T-cell (primary cell): ENCODE data around the gene LRRTM4. TPM values are rescaled to one million over a fixed set of nuclear protein-coding genes. Genes with fewer than 3 reads are reported as not detected.

Experiments
- ATAC-seq, 4 experiments: fragments of 200-7000 bp in 3 of 4; fragments of 150-1000 bp in 1 of 4; cut with Tn5 transposase; replicated peaks in 1 of 4; 1 replicate in 3 of 4; 2 replicates in 1 of 4; pipeline ENCODE4 v1.10.0; 2021; ENCODE audit warnings: moderate library complexity in 3 of 4, mild to moderate bottlenecking in 2 of 4, moderate number of reproducible peaks in 1 of 4
- CTCF ChIA-PET, 2 donors: fragments of 300-600 bp; sonication (Branson Sonifier 250); formaldehyde crosslinking; loops; one replicate each; lab custom pipeline; 2022; ENCODE audit warnings: antibody characterized with exemption in 2 of 2; lab: Charles Lee
- POLR2A ChIA-PET, 2 donors: fragments of 300-600 bp; sonication (Branson Sonifier 250); formaldehyde crosslinking; loops; one replicate each; lab custom pipeline; 2022; ENCODE audit warnings: antibody characterized with exemption in 2 of 2; lab: Charles Lee
- DNase-seq, 35 experiments: peaks; one replicate each; pipeline versions ENCODE4 v3.0.0 to v3.0.0-alpha.2; 2013 to 2023
- H3K27ac ChIP-seq: one replicate; pipeline ENCODE4 v1.5.1; 2013; ENCODE audit warnings: low read length
- H3K27me3 ChIP-seq, 2 experiments: replicated peaks in 1 of 2; 1 replicate in 1 of 2; 2 replicates in 1 of 2; pipeline versions ENCODE4 v1.6.1 to v1.7.0; 2013; ENCODE audit warnings: low read length in 1 of 2, mixed read lengths in 1 of 2; ENCODE audit not compliant: control insufficient read depth in 2 of 2, insufficient read depth in 2 of 2; ENCODE audit errors: extremely low read depth in 1 of 2
- H3K36me3 ChIP-seq, 2 donors: 1 replicate in 1 of 2; 2 replicates in 1 of 2; pipeline versions ENCODE4 v1.6.1 to v1.7.0; 2013; ENCODE audit warnings: low read length in 1 of 2; ENCODE audit not compliant: control insufficient read depth in 2 of 2, insufficient read depth in 1 of 2; ENCODE audit errors: extremely low read depth in 1 of 2
- H3K4me1 ChIP-seq, 2 experiments: 1 replicate in 1 of 2; 2 replicates in 1 of 2; pipeline versions ENCODE4 v1.6.1 to v1.7.0; 2013; ENCODE audit warnings: low read length in 2 of 2, mixed read lengths in 1 of 2; ENCODE audit not compliant: insufficient read depth in 2 of 2, control insufficient read depth in 1 of 2; ENCODE audit errors: extremely low read depth in 1 of 2
- H3K4me3 ChIP-seq, 2 donors: 1 replicate in 1 of 2; 2 replicates in 1 of 2; pipeline versions ENCODE4 v1.5.1 to v1.7.0; 2013; ENCODE audit warnings: mild to moderate bottlenecking in 2 of 2, low read length in 1 of 2, moderate library complexity in 1 of 2; ENCODE audit not compliant: control insufficient read depth in 1 of 2; ENCODE audit errors: extremely low read depth in 1 of 2
- H3K9me3 ChIP-seq: 2 replicates; pipeline ENCODE4 v1.7.0; 2013
- H3K27ac Mint-ChIP-seq, 2 donors: one replicate each; pipeline ENCODE4 v1.8.0; 2020 to 2021; ENCODE audit warnings: mild to moderate bottlenecking in 2 of 2, mixed read lengths in 2 of 2
- H3K27me3 Mint-ChIP-seq, 2 donors: one replicate each; pipeline ENCODE4 v1.8.0; 2021 to 2022; ENCODE audit warnings: mixed read lengths in 2 of 2
- H3K36me3 Mint-ChIP-seq: one replicate; pipeline ENCODE4 v1.8.0; 2021; ENCODE audit warnings: mixed read lengths
- H3K4me1 Mint-ChIP-seq, 3 donors: one replicate each; pipeline ENCODE4 v1.8.0; 2020 to 2022; ENCODE audit warnings: mixed read lengths in 3 of 3, mild to moderate bottlenecking in 1 of 3
- H3K4me3 Mint-ChIP-seq, 3 donors: one replicate each; pipeline ENCODE4 v1.8.0; 2020 to 2022; ENCODE audit warnings: mild to moderate bottlenecking in 3 of 3, mixed read lengths in 3 of 3, moderate library complexity in 3 of 3
- H3K9me3 Mint-ChIP-seq, 3 donors: one replicate each; pipeline ENCODE4 v1.8.0; 2020 to 2022; ENCODE audit warnings: mixed read lengths in 3 of 3
- WGBS: methylation state at CpG from one replicate; pipeline ENCODE4 v1.1.5; 2013; ENCODE audit warnings: missing lambda C conversion rate; ENCODE audit not compliant: insufficient coverage; 5-methylcytosine and 5-hydroxymethylcytosine counted together
- total RNA-seq, 35 experiments: library from RNA in 6 of 35; stranded (reverse) in 6 of 35; fragments of 120-200 nt in 1 of 35; gene quantifications; one replicate each; pipeline versions ENCODE4 v1.2.1 to v1.2.4 and lab custom pipeline; 2013 to 2026

LRRTM4 gene
- total RNA-seq, 5 donors from 2014 or later (not counting 1 experiment from before 2014, with no cell fraction given) = not detected

DNA sequence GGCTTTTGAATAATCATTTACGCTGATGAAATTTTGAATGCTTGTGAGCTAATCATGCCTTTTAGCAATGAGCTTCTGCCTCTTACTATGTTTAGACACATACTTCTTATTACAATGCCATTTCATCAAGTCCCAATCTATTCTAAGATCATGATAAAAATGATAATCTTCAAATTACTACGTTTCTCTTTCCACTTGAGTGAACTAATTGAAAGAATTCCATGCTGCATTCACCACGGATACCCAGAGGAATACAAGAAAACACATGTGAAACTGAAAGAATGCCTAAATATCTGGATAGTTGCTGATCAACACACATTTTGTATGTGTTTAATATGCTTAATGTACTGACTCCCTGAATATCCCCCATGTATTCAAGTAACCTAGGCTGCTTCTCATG is 62.3 kb downstream of the LRRTM4 start:
- CTCF ChIA-PET = no interaction called here
- H3K36me3 ChIP-seq = no peaks in the 10 kb centered on the region
- no peaks in the 10 kb centered on the region for H3K4me1 ChIP-seq
- no peaks in the 10 kb centered on the region for H3K27me3 ChIP-seq
- Mint-ChIP-seq H3K4me1 (no peaks in the 10 kb centered on the region), H3K27ac (no peak overlapping the region), H3K4me3 (no peak overlapping the region), H3K36me3 (no peaks in the 10 kb centered on the region), H3K9me3 (peaks cover 20 to 23% (median 21%) of the 10 kb centered on the region in 3 donors), H3K27me3 (no peaks in the 10 kb centered on the region)
- no peaks in the 10 kb centered on the region for H3K9me3 ChIP-seq
- ATAC-seq (no peak), DNase-seq (no peak)
- H3K27ac ChIP-seq = no peak overlapping the region
- WGBS = no CpG with 5 or more reads among the region's 3 CpGs
- POLR2A ChIA-PET = no interaction called here
- H3K4me3 ChIP-seq = no peak overlapping the region

GRCh38 chr2:77458216-77458615 is 64.0 kb downstream of the LRRTM4 start:
- no peak overlapping the region for H3K27ac ChIP-seq
- Mint-ChIP-seq H3K4me1 (no peaks in the 10 kb centered on the region), H3K9me3 (peaks cover 16 to 23% (median 20%) of the 10 kb centered on the region in 3 donors), H3K27ac (no peak overlapping the region), H3K4me3 (no peak overlapping the region), H3K36me3 (no peaks in the 10 kb centered on the region), H3K27me3 (no peaks in the 10 kb centered on the region)
- H3K4me3 ChIP-seq = no peak overlapping the region
- no peaks in the 10 kb centered on the region for H3K27me3 ChIP-seq
- ChIA-PET POLR2A (no interaction called here), CTCF (no interaction called here)
- no peaks in the 10 kb centered on the region for H3K9me3 ChIP-seq
- ATAC-seq (no peak), DNase-seq (no peak)
- H3K36me3 ChIP-seq = no peaks in the 10 kb centered on the region
- 42% methylated on average over 2 of the region's 3 CpGs for WGBS
- no peaks in the 10 kb centered on the region for H3K4me1 ChIP-seq

DNA sequence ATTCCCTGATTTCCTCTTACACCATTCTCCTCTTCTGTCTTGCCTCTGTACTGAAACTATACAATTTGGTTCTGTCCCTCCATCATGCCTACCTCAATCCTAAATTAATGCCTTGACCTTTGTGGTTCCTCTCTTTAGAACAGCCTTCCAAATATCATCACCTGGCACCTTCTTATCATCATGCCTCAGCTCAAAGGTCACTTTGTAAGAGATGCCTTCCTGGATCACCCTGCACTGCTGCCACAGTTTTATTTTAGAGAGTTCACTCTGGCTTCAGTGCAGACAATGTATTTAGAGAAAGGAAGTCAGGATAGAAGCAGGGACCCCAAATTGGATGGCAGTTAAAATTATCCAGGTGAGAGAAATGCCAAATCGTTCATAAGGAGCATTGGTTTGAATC is 64.5 kb downstream of the LRRTM4 start:
- DNase-seq (no peak), ATAC-seq (no peak)
- Mint-ChIP-seq H3K27me3 (no peaks in the 10 kb centered on the region), H3K4me3 (no peak overlapping the region), H3K4me1 (no peaks in the 10 kb centered on the region), H3K27ac (no peak overlapping the region), H3K36me3 (no peaks in the 10 kb centered on the region), H3K9me3 (peaks cover 16 to 21% (median 20%) of the 10 kb centered on the region in 3 donors)
- H3K27ac ChIP-seq = no peak overlapping the region
- no peaks in the 10 kb centered on the region for H3K27me3 ChIP-seq
- ChIA-PET POLR2A (no interaction called here), CTCF (no interaction called here)
- H3K4me3 ChIP-seq = no peak overlapping the region
- no peaks in the 10 kb centered on the region for H3K36me3 ChIP-seq
- H3K9me3 ChIP-seq = no peaks in the 10 kb centered on the region
- no peaks in the 10 kb centered on the region for H3K4me1 ChIP-seq
- WGBS = no CpG with 5 or more reads among the region's 1 CpG

- Mint-ChIP-seq H3K9me3 (peaks cover 8 to 30% (median 17%) of the 10 kb centered on the region in 3 donors), H3K27ac (no peak overlapping the region), H3K36me3 (no peaks in the 10 kb centered on the region), H3K27me3 (no peaks in the 10 kb centered on the region), H3K4me1 (no peaks in the 10 kb centered on the region), H3K4me3 (no peak overlapping the region)
- ATAC-seq (no peak), DNase-seq (no peak)
- 70% methylated on average over 2 of the region's 5 CpGs for WGBS
- Histone ChIP-seq H3K27me3 (no peaks in the 10 kb centered on the region), H3K4me3 (no peak overlapping the region), H3K9me3 (no peaks in the 10 kb centered on the region), H3K4me1 (no peaks in the 10 kb centered on the region), H3K36me3 (no peaks in the 10 kb centered on the region), H3K27ac (no peak overlapping the region)
- CTCF ChIA-PET = no interaction called here
- POLR2A ChIA-PET = no interaction called here
Observed at GRCh38 chr2:77443076-77443475, 79.1 kb downstream of the LRRTM4 start.

GRCh38 chr2:77434880-77435279 is 87.3 kb downstream of the LRRTM4 start:
- Mint-ChIP-seq H3K27ac (no peak overlapping the region), H3K27me3 (no peaks in the 10 kb centered on the region), H3K4me1 (no peaks in the 10 kb centered on the region), H3K4me3 (no peak overlapping the region), H3K9me3 (peaks cover 0 to 13% (median 7%) of the 10 kb centered on the region in 3 donors), H3K36me3 (no peaks in the 10 kb centered on the region)
- no peaks in the 10 kb centered on the region for H3K4me1 ChIP-seq
- H3K27me3 ChIP-seq = no peaks in the 10 kb centered on the region
- ChIA-PET POLR2A (no interaction called here), CTCF (no interaction called here)
- no peak overlapping the region for H3K4me3 ChIP-seq
- ATAC-seq (no peak), DNase-seq (no peak)
- H3K36me3 ChIP-seq = no peaks in the 10 kb centered on the region
- no peak overlapping the region for H3K27ac ChIP-seq
- H3K9me3 ChIP-seq = no peaks in the 10 kb centered on the region

- no peaks in the 10 kb centered on the region for H3K4me1 Mint-ChIP-seq
- H3K9me3 ChIP-seq = no peaks in the 10 kb centered on the region
- H3K27me3 ChIP-seq = no peaks in the 10 kb centered on the region
- H3K36me3 Mint-ChIP-seq = no peaks in the 10 kb centered on the region
- no CpG with 5 or more reads among the region's 4 CpGs for WGBS
- no peaks in the 10 kb centered on the region for H3K27me3 Mint-ChIP-seq
- no peak for ATAC-seq
- peaks cover 8 to 29% (median 20%) of the 10 kb centered on the region in 3 donors for H3K9me3 Mint-ChIP-seq
- no peak overlapping the region for H3K4me3 Mint-ChIP-seq
- no peak overlapping the region for H3K4me3 ChIP-seq
- H3K27ac ChIP-seq = no peak overlapping the region
- CTCF ChIA-PET = no interaction called here
- no peak for DNase-seq
- H3K27ac Mint-ChIP-seq = no peak overlapping the region
- H3K4me1 ChIP-seq = no peaks in the 10 kb centered on the region
- POLR2A ChIA-PET = no interaction called here
- H3K36me3 ChIP-seq = no peaks in the 10 kb centered on the region
Observed at GRCh38 chr2:77428946-77429345, 93.2 kb downstream of the LRRTM4 start.

DNA sequence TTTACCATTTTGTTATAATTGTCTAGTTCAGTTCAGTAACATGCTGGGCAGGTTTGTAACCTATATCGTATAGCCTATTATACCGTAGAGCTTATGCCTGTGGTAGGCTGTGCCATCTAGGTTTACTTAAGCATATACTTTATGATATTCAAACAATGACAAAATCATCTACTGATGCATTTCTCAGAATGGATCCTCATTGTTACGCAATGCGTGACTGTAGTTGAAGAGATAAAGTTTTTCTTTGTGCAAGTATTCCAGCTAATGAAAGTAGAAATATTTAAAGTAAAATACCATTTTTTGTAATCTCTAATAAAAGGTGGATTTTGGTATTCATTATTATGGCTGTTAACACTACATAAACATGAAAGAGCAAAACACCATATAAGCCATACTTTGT is 100.2 kb downstream of the LRRTM4 start:
- H3K4me3 ChIP-seq = no peak overlapping the region
- WGBS = no CpG with 5 or more reads among the region's 4 CpGs
- DNase-seq (no peak), ATAC-seq (no peak)
- H3K36me3 ChIP-seq = no peaks in the 10 kb centered on the region
- H3K4me1 ChIP-seq = no peaks in the 10 kb centered on the region
- H3K27me3 ChIP-seq = no peaks in the 10 kb centered on the region
- ChIA-PET CTCF (no interaction called here), POLR2A (no interaction called here)
- H3K36me3 Mint-ChIP-seq = no peaks in the 10 kb centered on the region
- no peaks in the 10 kb centered on the region for H3K4me1 Mint-ChIP-seq
- no peaks in the 10 kb centered on the region for H3K9me3 ChIP-seq
- no peak overlapping the region for H3K27ac Mint-ChIP-seq
- H3K27ac ChIP-seq = no peak overlapping the region
- no peaks in the 10 kb centered on the region for H3K27me3 Mint-ChIP-seq
- peaks cover 8 to 14% (median 10%) of the 10 kb centered on the region in 3 donors for H3K9me3 Mint-ChIP-seq
- H3K4me3 Mint-ChIP-seq = no peak overlapping the region
